ENCODE results near the gene MFSD6. TPM values are rescaled to one million over a fixed set of nuclear protein-coding genes. Genes with fewer than 3 reads are reported as not detected.

MFSD6 gene
- total and polyA plus RNA-seq, 2 donors from 2014 or later: 12.3 to 33.9 TPM

DNA sequence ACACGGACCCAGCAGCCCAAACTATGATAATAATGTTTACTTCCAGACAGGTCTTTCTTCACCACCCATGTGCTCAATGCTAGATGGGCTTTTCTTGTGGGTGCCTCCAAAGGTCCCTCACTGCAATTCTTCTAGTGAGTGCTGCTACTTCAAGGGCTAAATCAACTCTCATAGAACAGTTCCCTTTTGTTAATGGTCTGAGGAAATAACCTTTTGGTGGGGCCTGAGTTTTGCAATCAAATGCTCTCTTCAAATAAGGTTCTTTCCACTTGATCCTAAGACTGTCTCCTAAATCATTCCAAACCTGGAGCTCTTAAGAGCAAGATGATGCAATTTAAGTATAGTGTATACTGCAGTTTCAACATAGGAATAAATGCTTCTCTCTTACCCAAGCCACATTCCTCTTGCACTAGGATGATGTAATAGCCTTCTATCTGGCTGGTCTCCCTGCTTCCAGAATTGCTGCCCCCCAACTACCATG is 120.4 kb downstream of the MFSD6 start:
- TF ChIP-seq, protein P1, sequence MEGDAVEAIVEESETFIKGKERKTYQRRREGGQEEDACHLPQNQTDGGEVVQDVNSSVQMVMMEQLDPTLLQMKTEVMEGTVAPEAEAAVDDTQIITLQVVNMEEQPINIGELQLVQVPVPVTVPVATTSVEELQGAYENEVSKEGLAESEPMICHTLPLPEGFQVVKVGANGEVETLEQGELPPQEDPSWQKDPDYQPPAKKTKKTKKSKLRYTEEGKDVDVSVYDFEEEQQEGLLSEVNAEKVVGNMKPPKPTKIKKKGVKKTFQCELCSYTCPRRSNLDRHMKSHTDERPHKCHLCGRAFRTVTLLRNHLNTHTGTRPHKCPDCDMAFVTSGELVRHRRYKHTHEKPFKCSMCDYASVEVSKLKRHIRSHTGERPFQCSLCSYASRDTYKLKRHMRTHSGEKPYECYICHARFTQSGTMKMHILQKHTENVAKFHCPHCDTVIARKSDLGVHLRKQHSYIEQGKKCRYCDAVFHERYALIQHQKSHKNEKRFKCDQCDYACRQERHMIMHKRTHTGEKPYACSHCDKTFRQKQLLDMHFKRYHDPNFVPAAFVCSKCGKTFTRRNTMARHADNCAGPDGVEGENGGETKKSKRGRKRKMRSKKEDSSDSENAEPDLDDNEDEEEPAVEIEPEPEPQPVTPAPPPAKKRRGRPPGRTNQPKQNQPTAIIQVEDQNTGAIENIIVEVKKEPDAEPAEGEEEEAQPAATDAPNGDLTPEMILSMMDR (IDR thresholded peaks at IDR 0.05; ENCODE audit: borderline replicate concordance, extremely low read depth, insufficient read depth): no peak
- intact Hi-C loops (cut with DNase I): no loop called here
- no peaks in the 10 kb centered on the region for H3K27me3 ChIP-seq (ENCODE audit: control insufficient read depth, insufficient read depth, low read length)
- H3K4me3 ChIP-seq (ENCODE audit: low read length in 3 of 3): no peak overlapping the region
- FAIRE-seq: no peak
- no peaks in the 10 kb centered on the region for H3K36me3 ChIP-seq (ENCODE audit: control insufficient read depth in 2 of 3, insufficient read depth in 3 of 3, low read length in 3 of 3)
- H3K27ac ChIP-seq (ENCODE audit: low read depth in 2 of 2, low read length in 2 of 2): no peak overlapping the region
- DNase-seq: peak in 1 of 5 donors; percentile 27
- H3K9ac ChIP-seq (ENCODE audit: low read length in 3 of 3): no peak overlapping the region
- no peaks in the 10 kb centered on the region for H3K4me1 ChIP-seq (ENCODE audit: control insufficient read depth in 2 of 3, insufficient read depth in 2 of 3, low read depth in 1 of 3, low read length in 3 of 3)
- no peaks in the 10 kb centered on the region for H3K9me3 ChIP-seq (ENCODE audit: control insufficient read depth in 2 of 3, insufficient read depth in 1 of 3, low read length in 3 of 3)

DNA sequence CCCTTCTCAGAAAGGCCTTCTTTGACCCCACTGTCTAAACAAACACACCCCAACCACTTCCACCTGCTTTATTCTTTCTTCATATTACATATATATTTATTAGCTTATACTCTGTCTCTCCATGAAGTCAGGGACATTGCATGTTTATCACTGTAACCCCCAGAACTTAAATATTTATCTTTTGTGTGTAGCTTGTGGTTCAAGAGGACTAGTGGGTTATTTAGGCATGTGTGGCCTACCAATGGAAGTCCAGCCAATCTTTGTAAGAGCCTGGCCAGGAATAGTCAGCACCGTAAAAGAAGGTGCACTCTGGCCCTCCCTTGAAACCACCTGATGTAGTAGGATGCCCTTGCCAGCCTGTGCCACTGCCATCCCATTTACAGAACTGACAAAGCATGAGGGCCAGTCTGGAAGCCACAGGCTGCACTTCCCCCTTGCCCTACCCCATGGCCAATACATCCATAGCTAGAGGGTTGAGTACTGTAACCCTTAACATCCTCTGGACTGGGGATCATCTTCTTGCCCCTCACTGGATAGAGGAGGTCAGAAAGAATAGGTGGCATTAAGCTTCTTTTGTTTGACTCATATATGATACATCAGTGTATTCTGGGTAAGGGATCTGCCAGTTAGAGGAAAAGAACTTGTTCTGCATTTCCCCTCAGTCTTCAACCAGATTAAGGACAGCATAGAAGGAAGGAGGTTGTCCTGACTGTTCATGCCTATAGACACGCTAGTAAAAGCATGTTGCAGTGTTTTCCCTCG is 121.5 kb downstream of the MFSD6 start:
- Histone ChIP-seq H3K27me3 (ENCODE audit: control insufficient read depth, insufficient read depth, low read length) (no peaks in the 10 kb centered on the region), H3K27ac (ENCODE audit: low read depth in 2 of 2, low read length in 2 of 2) (no peak overlapping the region), H3K36me3 (ENCODE audit: control insufficient read depth in 2 of 3, insufficient read depth in 3 of 3, low read length in 3 of 3) (no peaks in the 10 kb centered on the region), H3K9ac (ENCODE audit: low read length in 3 of 3) (no peak overlapping the region), H3K4me1 (ENCODE audit: control insufficient read depth in 2 of 3, insufficient read depth in 2 of 3, low read depth in 1 of 3, low read length in 3 of 3) (no peaks in the 10 kb centered on the region), H3K4me3 (ENCODE audit: low read length in 3 of 3) (no peak overlapping the region), H3K9me3 (ENCODE audit: control insufficient read depth in 2 of 3, insufficient read depth in 1 of 3, low read length in 3 of 3) (no peaks in the 10 kb centered on the region)
- DNase-seq (no peak), FAIRE-seq (no peak)
- TF ChIP-seq, protein P1 (IDR thresholded peaks at IDR 0.05; ENCODE audit: borderline replicate concordance, extremely low read depth, insufficient read depth): no peak
- intact Hi-C loops (cut with DNase I): loop anchor here (10.0 kb wide), 1 partner anchor 125 kb away; no protein-coding TSS in a partner anchor

DNA sequence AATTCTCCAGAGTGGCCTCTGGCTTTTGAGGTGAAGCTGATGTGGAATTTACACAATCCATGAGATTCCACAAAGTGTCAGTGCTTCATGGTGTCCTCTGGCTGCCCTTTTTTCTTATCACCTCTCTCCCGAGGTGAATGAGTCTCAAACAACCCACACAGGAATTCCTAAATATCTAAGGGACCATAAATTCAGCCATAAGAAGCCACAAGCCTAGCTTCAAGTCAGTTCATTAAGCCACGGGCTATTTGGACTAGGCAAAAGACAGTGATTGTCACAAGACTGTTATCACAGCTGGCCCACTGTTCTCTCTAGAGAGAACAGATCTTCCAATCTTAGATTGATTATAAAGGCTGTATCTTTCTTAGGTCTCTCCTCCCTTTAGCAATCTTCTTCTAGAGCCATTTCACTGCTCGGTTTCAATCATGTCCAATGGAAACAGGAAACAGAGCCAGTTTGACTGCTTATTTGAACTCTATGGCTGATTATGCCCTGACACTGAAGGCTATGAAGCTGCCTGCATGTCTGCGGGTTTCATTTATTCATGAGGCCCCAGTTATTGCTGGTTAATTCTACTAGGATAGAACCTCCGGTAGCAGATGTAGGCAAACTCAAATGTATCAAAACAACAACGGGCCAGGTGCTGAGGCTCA is 122.2 kb downstream of the MFSD6 start:
- Histone ChIP-seq H3K9me3 (ENCODE audit: control insufficient read depth in 2 of 3, insufficient read depth in 1 of 3, low read length in 3 of 3) (no peaks in the 10 kb centered on the region), H3K36me3 (ENCODE audit: control insufficient read depth in 2 of 3, insufficient read depth in 3 of 3, low read length in 3 of 3) (no peaks in the 10 kb centered on the region), H3K27ac (ENCODE audit: low read depth in 2 of 2, low read length in 2 of 2) (no peak overlapping the region), H3K4me3 (ENCODE audit: low read length in 3 of 3) (no peak overlapping the region), H3K27me3 (ENCODE audit: control insufficient read depth, insufficient read depth, low read length) (no peaks in the 10 kb centered on the region), H3K4me1 (ENCODE audit: control insufficient read depth in 2 of 3, insufficient read depth in 2 of 3, low read depth in 1 of 3, low read length in 3 of 3) (no peaks in the 10 kb centered on the region), H3K9ac (ENCODE audit: low read length in 3 of 3) (no peak overlapping the region)
- intact Hi-C loops (cut with DNase I): loop anchor here (10.0 kb wide), 1 partner anchor 124 kb away; no protein-coding TSS in a partner anchor
- FAIRE-seq: no peak
- TF ChIP-seq, protein P1 (IDR thresholded peaks at IDR 0.05; ENCODE audit: borderline replicate concordance, extremely low read depth, insufficient read depth): no peak
- peak in 2 of 5 donors; percentile 48 to 76 for DNase-seq
